ENCODE measurements around the gene RMC1.
A peak's percentile ranks its signal among the peaks of the same experiment; 100 is the strongest.
"Not testable (repeated sequence)": the region's sequence is repeated elsewhere in the genome, so short reads cannot be mapped to it uniquely, and the experiment has no call there.

The RMC1 gene

GRCh38 chr18:23567671-23568070 lies 64.4 kb downstream of the RMC1 start:
- DNase-seq, result no peak

- no peak for DNase-seq
Observed at GRCh38 chr18:23568281-23569138, 65.2 kb downstream of the RMC1 start.

GRCh38 chr18:23569299-23570063 lies 66.2 kb downstream of the RMC1 start:
- no peak for DNase-seq

- no peak for DNase-seq
Observed at GRCh38 chr18:23570912-23571504, 67.7 kb downstream of the RMC1 start.

- DNase-seq, result no peak
Observed at GRCh38 chr18:23572012-23572411, 68.7 kb downstream of the RMC1 start.

GRCh38 chr18:23572570-23572969 lies 69.3 kb downstream of the RMC1 start:
- DNase-seq, result no peak

- DNase-seq, result no peak
Observed at GRCh38 chr18:23573020-23573419, 69.7 kb downstream of the RMC1 start.

- DNase-seq, result no peak
Observed at GRCh38 chr18:23573626-23574431, 70.5 kb downstream of the RMC1 start.

- no peak for DNase-seq
Observed at GRCh38 chr18:23574611-23575308, 71.4 kb downstream of the RMC1 start.

- no peak for DNase-seq
Observed at GRCh38 chr18:23575309-23575651, 72.0 kb downstream of the RMC1 start.

- DNase-seq, result not testable (repeated sequence)
Observed at GRCh38 chr18:23577521-23577920, 74.2 kb downstream of the RMC1 start.

- peak in 1 of 3 experiments; percentile 18 for DNase-seq
Observed at GRCh38 chr18:23578067-23578701, 74.9 kb downstream of the RMC1 start.

GRCh38 chr18:23578891-23579653 lies 75.8 kb downstream of the RMC1 start:
- DNase-seq, result no peak

- no peak for DNase-seq
Observed at GRCh38 chr18:23580677-23581367, 77.5 kb downstream of the RMC1 start.
